WTC11 (cell line): ENCODE results near the gene KRTAP10-10. TPM values are rescaled to one million over a fixed set of nuclear protein-coding genes. Genes with fewer than 3 reads are reported as not detected.

Experiments used
- ATAC-seq: fragments of 200-7000 bp; cut with Tn5 transposase; 2 replicates; pipeline ENCODE4 v1.10.0; 2021; ENCODE audit warnings: mild to moderate bottlenecking, moderate library complexity
- CTCF ChIA-PET: fragments of 300-600 bp; sonication (Branson Sonifier 250); formaldehyde crosslinking; loops from one replicate; lab custom pipeline; 2021; ENCODE audit warnings: antibody characterized with exemption; lab: Charles Lee
- POLR2A ChIA-PET: fragments of 350-600 bp; sonication (Branson Sonifier 250); formaldehyde crosslinking; loops from one replicate; lab custom pipeline; 2021; ENCODE audit warnings: antibody characterized with exemption; lab: Charles Lee
- DNase-seq: peaks from one replicate; pipeline ENCODE4 v3.0.0; 2021; ENCODE audit warnings: low spot score
- H3K27ac Mint-ChIP-seq: 2 replicates; pipeline ENCODE4 v1.8.0; 2021; ENCODE audit warnings: mixed read lengths
- H3K27me3 Mint-ChIP-seq: 2 replicates; pipeline ENCODE4 v1.8.0; 2021; ENCODE audit warnings: low read depth, mild to moderate bottlenecking, moderate library complexity, mixed read lengths
- H3K36me3 Mint-ChIP-seq: 2 replicates; pipeline ENCODE4 v1.8.0; 2021; ENCODE audit warnings: mixed read lengths
- H3K4me1 Mint-ChIP-seq: 2 replicates; pipeline ENCODE4 v1.8.0; 2022; ENCODE audit warnings: mixed read lengths
- H3K4me3 Mint-ChIP-seq: 2 replicates; pipeline ENCODE4 v1.8.0; 2021; ENCODE audit warnings: mild to moderate bottlenecking, moderate library complexity, mixed read lengths
- H3K9me3 Mint-ChIP-seq: 2 replicates; pipeline ENCODE4 v1.8.0; 2021; ENCODE audit warnings: mixed read lengths
- ATF6 ChIP-seq: sonication (generic); formaldehyde crosslinking; IDR thresholded peaks from 2 replicates; pipeline ENCODE4 v1.8.1; 2023; ENCODE audit warnings: mild to moderate bottlenecking, missing genetic modification reagents
- CREB1 ChIP-seq: sonication (generic); formaldehyde crosslinking; IDR thresholded peaks from 2 replicates; pipeline ENCODE4 v1.8.0; 2023; ENCODE audit warnings: mild to moderate bottlenecking, missing genetic modification reagents
- CTCF ChIP-seq: fragments of 200-600 bp; IDR thresholded peaks from 2 replicates; pipeline ENCODE4 v1.8.0; 2022; ENCODE audit warnings: antibody characterized with exemption
- ELF4 ChIP-seq: sonication (generic); formaldehyde crosslinking; IDR thresholded peaks from 2 replicates; pipeline ENCODE4 v1.8.1; 2022; ENCODE audit warnings: low read depth, mild to moderate bottlenecking, moderate library complexity, missing genetic modification reagents
- ESRRA ChIP-seq: sonication (generic); formaldehyde crosslinking; IDR thresholded peaks from 2 replicates; pipeline ENCODE4 v1.8.1; 2022; ENCODE audit warnings: mild to moderate bottlenecking, missing genetic modification reagents, borderline replicate concordance
- KAT7 ChIP-seq: sonication (generic); formaldehyde crosslinking; IDR thresholded peaks from 2 replicates; pipeline ENCODE4 v1.8.1; 2023; ENCODE audit warnings: missing genetic modification reagents, mild to moderate bottlenecking, borderline replicate concordance
- NR1H2 ChIP-seq: sonication (generic); formaldehyde crosslinking; IDR thresholded peaks from 2 replicates; pipeline ENCODE4 v1.9.0; 2021; ENCODE audit warnings: mild to moderate bottlenecking, moderate library complexity, missing genetic modification reagents
- PRRX2 ChIP-seq: fragments of 250-450 bp; sonication (Bioruptor Pico); IDR thresholded peaks from 2 replicates; pipeline ENCODE4 v1.8.0; 2021; ENCODE audit warnings: mild to moderate bottlenecking
- SMAD3 ChIP-seq: sonication (generic); formaldehyde crosslinking; IDR thresholded peaks from 2 replicates; pipeline ENCODE4 v1.8.0; 2022; ENCODE audit warnings: missing genetic modification reagents, mild to moderate bottlenecking, borderline replicate concordance
- STAT6 ChIP-seq: sonication (generic); formaldehyde crosslinking; conservative IDR thresholded peaks from 2 replicates; pipeline ENCODE4 v1.8.1; 2023; ENCODE audit warnings: mild to moderate bottlenecking, low read depth, missing genetic modification reagents, moderate library complexity
- ZBTB21 ChIP-seq: sonication (generic); formaldehyde crosslinking; IDR thresholded peaks from 2 replicates; pipeline ENCODE4 v1.8.1; 2023; ENCODE audit warnings: mild to moderate bottlenecking, missing genetic modification reagents, borderline replicate concordance
- ZNF121 ChIP-seq: sonication (generic); formaldehyde crosslinking; IDR thresholded peaks from 2 replicates; pipeline ENCODE4 v1.8.0; 2023; ENCODE audit warnings: missing genetic modification reagents
- ZNF219 ChIP-seq: sonication (generic); formaldehyde crosslinking; IDR thresholded peaks from 2 replicates; pipeline ENCODE4 v1.8.0; 2023; ENCODE audit warnings: missing genetic modification reagents, mild to moderate bottlenecking, borderline replicate concordance
- total RNA-seq: library from RNA; stranded (reverse); gene quantifications from 3 replicates; pipeline ENCODE4 v1.2.3, GENCODE V29; 2021

KRTAP10-10 gene
- total RNA-seq, 1 experiment from 2014 or later: not detected

- TF ChIP-seq ESRRA (CRISPR knock-in tag) (no peak), ZBTB21 (CRISPR knock-in tag) (no peak), ZNF219 (CRISPR knock-in tag) (no peak), ELF4 (CRISPR knock-in tag) (no peak), PRRX2 (no peak), CTCF (no peak)
These were observed 44.9 kb downstream of the KRTAP10-10 start, which contains the start of gene KRTAP12-1 (continued) for GRCh38 chr21:44681861-44682579.

DNA sequence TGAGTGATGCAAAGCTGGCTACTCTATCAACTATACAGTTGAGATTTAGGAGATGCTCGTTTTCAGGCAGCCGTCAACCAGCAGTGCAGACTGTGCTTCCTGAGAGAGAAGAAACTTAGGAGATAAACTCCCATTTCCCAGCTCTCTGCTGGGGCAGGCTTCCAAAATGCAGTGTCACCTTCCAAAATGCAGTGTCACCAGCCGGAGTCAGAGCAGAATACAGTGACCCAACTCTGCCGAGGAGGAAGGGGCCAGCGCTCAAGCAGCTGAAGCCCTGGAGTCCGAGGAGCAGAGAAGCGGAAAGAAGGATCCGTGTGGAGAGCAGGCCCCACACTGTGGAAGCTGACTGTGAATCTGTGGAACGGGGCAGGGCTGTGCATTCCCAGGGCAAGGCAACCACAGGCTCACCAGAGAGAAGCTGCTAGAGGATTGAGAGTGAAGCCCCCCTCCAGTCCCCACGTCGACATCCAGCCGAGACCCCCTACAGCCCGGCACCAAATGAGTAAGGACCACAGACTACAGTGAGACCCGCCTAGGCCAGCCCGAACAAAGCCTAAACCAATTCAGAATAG, 45.5 kb downstream of the KRTAP10-10 start:
- no peak for TF ChIP-seq NR1H2
- TF ChIP-seq ZNF121: 0 out of 2 replicates have a peak, but pooled peaks have one; percentile 15
- no peak overlapping the region for H3K4me3 Mint-ChIP-seq
- ATAC-seq (no peak), DNase-seq (no peak)
- peaks cover 16% of the 10 kb centered on the region for H3K4me1 Mint-ChIP-seq
- ChIA-PET CTCF (no interaction called here), POLR2A (no interaction called here)
- peaks cover 6% of the 10 kb centered on the region; the same call in 1 of the 2 replicates for H3K27me3 Mint-ChIP-seq
- no peaks in the 10 kb centered on the region for H3K9me3 Mint-ChIP-seq
- H3K36me3 Mint-ChIP-seq: no peaks in the 10 kb centered on the region
- H3K27ac Mint-ChIP-seq: no peak overlapping the region

DNA sequence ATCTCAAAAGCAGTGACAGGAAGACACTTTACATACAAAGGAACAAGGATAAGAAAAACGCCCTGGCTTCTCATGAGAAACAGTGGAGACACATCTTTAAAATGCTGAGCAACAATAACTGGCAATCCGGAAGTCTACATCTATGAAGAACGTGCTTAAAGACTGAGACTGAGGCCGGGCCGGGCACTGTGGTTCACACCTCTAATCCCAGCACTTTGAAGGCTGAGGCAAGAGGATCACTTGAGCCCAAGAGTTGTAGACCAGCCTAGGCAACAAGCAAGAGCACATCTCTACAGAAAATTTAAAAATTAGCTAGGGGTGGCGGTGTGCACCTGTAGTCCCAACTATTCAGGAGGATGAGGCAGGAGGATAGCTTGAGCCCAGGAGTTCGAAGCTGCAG, 46.9 kb downstream of the KRTAP10-10 start:
- Mint-ChIP-seq H3K27me3 (peaks cover 6% of the 10 kb centered on the region; the same call in 1 of the 2 replicates), H3K9me3 (no peaks in the 10 kb centered on the region), H3K27ac (no peak overlapping the region), H3K4me1 (peaks cover 21% of the 10 kb centered on the region), H3K36me3 (no peaks in the 10 kb centered on the region), H3K4me3 (no peak overlapping the region)
- CTCF ChIA-PET: no interaction called here
- no peak for ATAC-seq
- no peak for DNase-seq
- POLR2A ChIA-PET: no interaction called here
- TF ChIP-seq CTCF: no peak
- TF ChIP-seq CREB1 (CRISPR knock-in tag): no peak
- TF ChIP-seq ATF6 (CRISPR knock-in tag): no peak
- TF ChIP-seq STAT6 (CRISPR knock-in tag): no peak
- TF ChIP-seq SMAD3 (CRISPR knock-in tag): no peak
- TF ChIP-seq KAT7 (CRISPR knock-in tag): no peak
- TF ChIP-seq, all 79 proteins: peak for 0
